Iris pigment epithelial cell (primary cell): ENCODE results near the gene RBBP9.
"Not testable (repeated sequence)": the region's sequence is repeated elsewhere in the genome, so short reads cannot be mapped to it uniquely, and the experiment has no call there.

Source experiments
- DNase-seq: peaks from one replicate; pipeline ENCODE4 v3.0.0-alpha.2; 2011; ENCODE audit warnings: low read depth

RBBP9 gene

DNA sequence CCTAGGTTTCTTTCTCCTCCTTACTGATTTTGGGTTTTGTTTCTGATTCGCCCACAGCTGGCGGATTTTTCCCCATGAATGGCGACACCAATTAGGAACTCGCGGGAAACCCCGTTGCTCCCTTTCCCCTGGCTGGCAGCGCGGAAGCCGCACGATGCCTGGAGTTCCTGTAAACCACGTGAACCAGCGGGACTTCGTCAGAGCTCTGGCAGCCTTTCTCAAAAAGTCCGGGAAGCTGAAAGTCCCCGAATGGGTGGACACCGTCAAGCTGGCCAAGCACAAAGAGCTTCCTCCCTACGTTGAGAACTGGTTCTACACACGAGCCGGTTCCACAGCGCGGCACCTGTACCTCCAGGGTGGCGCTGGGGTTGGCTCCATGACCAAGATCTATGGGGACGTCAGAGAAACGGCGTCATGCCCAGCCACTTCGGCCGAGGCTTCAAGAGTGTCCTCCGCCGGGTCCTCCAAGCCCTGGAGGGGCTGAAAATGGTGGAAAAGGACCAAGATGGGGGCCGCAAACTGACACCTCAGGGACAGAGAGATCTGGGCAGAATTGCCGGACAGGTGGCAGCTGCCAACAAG is 7.5 kb upstream of the RBBP9 start:
- peak; percentile 14 for DNase-seq

GRCh38 chr20:18501672-18502071 is 4.6 kb upstream of the RBBP9 start:
- not testable (repeated sequence) for DNase-seq

- DNase-seq = no peak
These were observed 578 bp upstream of the RBBP9 start for GRCh38 chr20:18497603-18498002.

DNA sequence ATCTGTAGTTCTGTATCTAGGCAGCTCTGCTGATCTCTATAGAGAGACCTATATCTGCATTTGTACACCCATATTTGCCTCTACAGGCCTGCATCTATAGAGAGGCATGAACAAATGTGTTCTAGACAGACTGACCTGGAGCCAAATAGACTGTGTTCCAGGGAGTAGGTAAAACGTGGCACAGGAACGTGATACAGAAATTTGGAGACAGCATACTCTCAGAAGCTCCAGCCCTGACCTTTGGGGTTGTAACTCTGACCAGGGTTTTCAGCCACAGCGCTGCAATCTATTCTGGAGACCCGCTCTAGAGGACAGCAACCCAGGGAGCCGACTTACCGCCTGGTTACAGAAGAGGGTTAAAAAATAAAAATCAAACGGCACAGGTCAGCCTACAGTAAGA is 983 bp downstream of the RBBP9 start:
- peak; percentile 18 for DNase-seq

- DNase-seq = no peak
These were observed 8.7 kb downstream of the RBBP9 start for GRCh38 chr20:18488301-18488700.

DNA sequence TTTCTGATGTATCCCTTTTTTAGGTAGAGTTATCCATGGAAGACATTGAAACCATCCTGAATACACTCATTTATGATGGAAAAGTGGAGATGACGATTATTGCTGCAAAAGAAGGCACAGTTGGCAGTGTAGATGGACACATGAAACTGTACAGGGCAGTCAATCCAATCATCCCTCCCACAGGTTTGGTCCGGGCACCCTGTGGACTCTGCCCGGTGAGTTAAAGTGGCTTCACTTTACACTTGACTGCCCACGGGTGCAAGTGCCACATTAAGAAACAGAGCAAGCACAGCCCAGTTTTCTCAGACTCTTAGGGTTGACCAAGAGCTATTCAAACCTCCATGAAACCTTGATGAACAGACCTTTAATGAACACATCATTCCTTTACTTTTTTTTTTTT is 15.4 kb downstream of the RBBP9 start:
- DNase-seq = no peak

GRCh38 chr20:18477821-18478220 is 19.2 kb downstream of the RBBP9 start:
- no peak for DNase-seq

DNA sequence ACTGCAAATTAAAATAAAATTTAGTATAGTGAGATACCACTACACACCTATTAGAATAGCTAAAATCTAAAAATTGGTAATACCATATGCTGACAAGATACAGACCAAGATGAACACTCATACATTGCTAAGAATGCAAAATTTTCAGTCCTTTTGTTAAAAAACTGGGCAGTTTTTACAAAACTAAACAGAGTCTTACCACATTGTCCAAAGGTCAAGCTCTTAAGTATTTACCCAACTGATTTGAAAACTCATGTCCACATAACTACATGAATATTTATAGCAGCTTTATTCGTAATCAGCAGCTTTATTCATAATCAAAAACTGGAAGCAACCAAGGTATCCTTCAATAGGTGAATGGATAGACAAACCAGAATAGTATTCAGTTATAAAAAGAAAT is 19.8 kb downstream of the RBBP9 start:
- DNase-seq = no peak

DNA sequence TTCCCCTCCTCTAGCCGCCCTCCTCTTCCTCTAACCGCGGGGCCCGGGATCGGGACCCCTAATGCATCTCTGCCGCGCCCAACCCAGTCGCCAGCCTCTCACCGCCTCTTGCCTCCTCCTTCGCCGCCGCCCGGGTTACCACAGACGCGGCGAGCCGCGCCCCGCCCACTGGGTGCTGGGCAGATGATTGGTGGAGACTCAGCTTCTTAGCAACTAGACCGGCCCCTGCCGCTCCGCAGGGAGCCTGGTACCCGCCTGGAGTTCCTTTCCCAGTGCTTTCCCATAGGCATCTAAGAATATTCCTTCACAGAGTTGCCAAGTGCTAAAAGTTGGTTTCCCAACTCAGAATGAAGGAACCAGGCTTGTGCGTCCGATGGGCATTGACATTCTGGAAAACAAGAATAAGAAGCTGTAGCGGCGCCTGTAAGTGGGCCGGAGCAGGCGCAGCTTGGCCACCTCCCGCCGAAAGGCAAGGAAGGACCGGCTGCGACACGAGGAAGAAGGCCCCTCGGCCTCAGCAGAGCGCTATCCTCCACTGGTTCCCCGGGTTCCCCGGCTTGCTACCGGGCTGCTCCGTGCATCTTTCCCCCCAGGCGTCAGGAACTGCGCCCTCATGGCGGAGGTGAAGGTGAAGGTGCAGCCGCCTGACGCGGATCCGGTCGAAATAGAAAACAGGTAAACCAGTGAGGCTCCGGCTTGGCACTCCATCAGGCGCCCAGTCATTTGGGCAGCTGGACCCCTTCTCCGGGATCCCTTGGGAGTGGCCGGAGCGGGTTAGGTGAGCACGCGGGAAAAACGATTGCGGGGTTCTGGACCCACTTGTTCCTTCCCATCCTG is 29.9 kb downstream of the RBBP9 start, which contains the start of the genes DZANK1 and POLR3F:
Gene DZANK1, minus strand, starts transcription at position 137 of the 837 bp plus-strand sequence. CDS start 1,672 bp downstream, outside the sequence.
Gene POLR3F, plus strand, starts transcription at position 497 of the 837 bp plus-strand sequence. Its CDS starts 117 bp downstream, at position 614.
- peak; percentile 96 for DNase-seq

- no peak for DNase-seq
These were observed 30.5 kb downstream of the RBBP9 start for GRCh38 chr20:18466574-18466893.

DNA sequence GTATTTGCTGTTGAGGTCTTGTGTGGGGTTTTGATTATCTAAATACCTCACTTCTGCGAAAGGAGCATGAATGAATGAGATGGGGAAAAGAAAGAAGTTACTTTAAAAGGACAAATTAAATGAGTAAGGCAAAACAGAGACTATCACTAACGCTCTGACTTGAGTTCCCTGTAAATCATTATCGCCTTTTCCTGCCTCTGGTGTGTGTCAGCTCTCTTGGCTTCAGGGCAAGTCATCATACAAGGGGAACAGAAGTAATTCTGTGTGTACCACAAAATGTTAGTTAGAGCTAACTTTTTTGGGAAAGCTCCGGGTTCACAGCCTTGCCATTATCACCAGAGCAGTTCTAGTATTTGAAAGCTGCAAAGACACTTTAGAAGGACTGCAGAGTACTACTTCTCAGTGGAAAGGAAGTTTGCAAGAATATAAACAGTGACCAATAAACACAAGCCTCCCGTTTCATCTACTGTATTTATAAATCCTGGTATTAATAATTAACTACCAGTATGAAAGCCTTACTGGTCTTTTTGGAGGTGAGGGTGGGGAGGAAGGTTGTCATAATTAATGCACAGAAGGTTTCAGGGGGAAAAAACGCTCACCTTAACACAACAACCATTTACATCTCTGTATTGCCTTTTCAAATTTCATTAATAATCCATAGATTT is 31.4 kb downstream of the RBBP9 start:
- no peak for DNase-seq

- no peak for DNase-seq
These were observed 40.4 kb downstream of the RBBP9 start for GRCh38 chr20:18456600-18456999.

DNA sequence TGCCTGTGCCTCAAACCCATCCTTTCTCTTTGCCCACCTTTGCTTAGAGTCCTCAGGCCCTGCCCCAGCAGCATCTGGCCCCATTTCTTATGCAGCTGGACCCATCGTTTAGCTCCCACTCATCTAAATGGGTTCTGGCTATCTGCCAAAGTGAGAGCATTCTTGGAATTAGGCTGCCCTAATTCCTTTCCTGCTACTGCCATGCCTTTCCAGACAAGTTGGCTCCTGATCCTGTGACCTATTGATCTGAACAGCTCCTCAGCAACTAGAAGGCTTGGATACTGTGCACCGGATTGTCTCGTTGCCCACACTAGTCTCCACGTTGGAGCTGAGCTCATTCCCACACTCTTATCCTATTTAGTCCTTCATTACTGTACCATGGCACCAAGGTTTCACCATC is 53.1 kb downstream of the RBBP9 start:
- peak; percentile 4 for DNase-seq

- no peak for DNase-seq
These were observed 56.6 kb downstream of the RBBP9 start for GRCh38 chr20:18440403-18440802.

GRCh38 chr20:18436847-18437246 is 60.2 kb downstream of the RBBP9 start:
- DNase-seq = no peak
